ENCODE measurements around the gene NFE2L3. TPM values are rescaled to one million over a fixed set of nuclear protein-coding genes. Genes with fewer than 3 reads are reported as not detected.

NFE2L3 gene
- total and polyA plus RNA-seq, 2 of the 8 experiments (the other 6 are each of a cell fraction or from before 2014, with no cell fraction given), result 64.9 to 76.5 TPM

DNA sequence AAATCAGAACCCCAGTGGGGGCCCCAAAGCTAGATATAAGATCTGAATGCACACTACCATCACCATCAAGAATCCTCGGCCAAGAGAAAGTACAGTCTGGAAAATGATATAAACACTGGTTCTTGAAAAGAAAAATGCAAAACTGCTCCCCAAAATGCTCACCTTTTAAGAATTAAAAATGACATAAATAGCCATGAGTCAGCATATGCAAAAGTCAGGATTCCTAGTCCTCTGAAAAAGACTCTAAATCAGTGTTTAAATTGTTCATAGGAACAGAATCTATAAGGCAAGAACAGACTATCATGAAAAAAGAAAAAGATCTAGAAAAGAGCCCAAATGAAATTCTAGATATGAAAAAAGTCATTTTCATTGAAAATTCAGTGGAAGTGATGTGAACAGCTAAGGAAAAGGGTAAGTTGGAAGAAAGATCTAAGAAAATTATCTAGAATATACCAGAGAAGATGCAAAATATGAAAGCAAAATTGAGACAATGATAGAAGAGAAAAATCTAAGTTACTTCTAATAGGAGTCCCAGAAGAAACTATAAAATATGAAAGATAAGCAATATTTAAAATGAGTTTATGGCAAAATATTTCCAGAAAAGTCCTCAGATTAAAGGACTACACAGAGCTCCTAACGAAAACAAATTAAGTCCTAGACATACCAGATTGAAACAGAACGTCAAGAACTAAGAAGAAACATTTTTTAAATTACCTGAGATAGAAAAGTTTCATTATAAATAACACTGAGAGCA is 29.7 kb downstream of the NFE2L3 start:
- H3K79me1 ChIP-seq (ENCODE audit: low read depth, low read length), result peaks cover 2% of the 10 kb centered on the region; the same call in 1 of the 2 replicates
- POLR2A ChIA-PET (ENCODE audit: partially characterized antibody), result interaction anchor here (0.6 to 17.3 kb wide), 14 partner anchors 8 to 80 kb away, joined by 3 to 578 read pairs (median 6); partner anchors contain the start of genes CBX3, HNRNPA2B1 and NFE2L3
- H2AK5ac ChIP-seq (ENCODE audit: low read depth, low read length), result no peak overlapping the region
- H3K4me1 ChIP-seq (replicated peaks in 1 of 4; ENCODE audit: control insufficient read depth in 3 of 4, insufficient read depth in 4 of 4, low read length in 3 of 4), result peaks cover 0 to 5% (median 0%) of the 10 kb centered on the region in 4 experiments; a peak in 1 of 7 replicates
- H3K23ac ChIP-seq (ENCODE audit: insufficient read length), result no peak overlapping the region
- no peak overlapping the region for H4K5ac ChIP-seq (ENCODE audit: insufficient read length, low read depth, low read length)
- H3K4ac ChIP-seq (replicated peaks; ENCODE audit: insufficient read length, low read depth, low read length), result no peak overlapping the region
- H2BK120ac ChIP-seq (replicated peaks; ENCODE audit: low read depth, low read length), result no peak overlapping the region
- H2BK5ac ChIP-seq (ENCODE audit: low read depth, low read length), result no peak overlapping the region
- CTCF ChIA-PET (ENCODE audit: partially characterized antibody), result interaction anchor here (0.6 to 4.8 kb wide), 10 partner anchors 11 to 636 kb away, joined by 3 to 46 read pairs (median 6); no protein-coding TSS in a partner anchor
- peaks cover 4 to 14% (median 6%) of the 10 kb centered on the region in 4 experiments; a peak in 4 of 8 replicates for H3K36me3 ChIP-seq (ENCODE audit: control insufficient read depth in 2 of 4, insufficient read depth in 4 of 4, low read length in 3 of 4)
- no peak overlapping the region for H3K14ac ChIP-seq (ENCODE audit: insufficient read length)
- H3K27me3 ChIP-seq (replicated peaks in 1 of 4; ENCODE audit: control insufficient read depth in 3 of 4, extremely low read depth in 1 of 4, insufficient read depth in 3 of 4, low read length in 3 of 4), result no peaks in the 10 kb centered on the region
- DNase-seq (ENCODE audit: low read depth in 1 of 2, low spot score in 2 of 2), result no peak
- no peak overlapping the region for H2AFZ ChIP-seq (ENCODE audit: low read length)
- no peak overlapping the region for H4K91ac ChIP-seq (replicated peaks; ENCODE audit: insufficient read length, low read length)
- no peak overlapping the region for H4K8ac ChIP-seq (ENCODE audit: extremely low read depth, insufficient read depth, low read length)
- H3K4me2 ChIP-seq (ENCODE audit: insufficient read depth in 1 of 2, low read depth in 2 of 2, low read length in 2 of 2), result no peak overlapping the region
- H2BK12ac ChIP-seq (ENCODE audit: low read depth, low read length), result no peak overlapping the region
- peaks cover 0 to 6% of the 10 kb centered on the region in 2 experiments; a peak in 1 of 4 replicates for H3K9me3 ChIP-seq (ENCODE audit: insufficient read depth in 2 of 2, low read depth in 1 of 2, low read length in 1 of 2)
- no peaks in the 10 kb centered on the region for H3K23me2 ChIP-seq (ENCODE audit: low read depth, low read length)
- WGBS, 2 experiments (ENCODE audit: extremely low coverage in 1 of 2, insufficient coverage in 1 of 2, insufficient read length in 1 of 2, insufficient replicate concordance in 2 of 2, low coverage in 1 of 2, low lambda C conversion rate in 2 of 2, missing lambda C conversion rate in 1 of 2), result 86% methylated on average over 3 of the region's 3 CpGs; no CpG with 5 or more reads in 1 of the 2 experiments
- H3K18ac ChIP-seq (ENCODE audit: extremely low read depth, low read length), result no peak overlapping the region
- H2BK20ac ChIP-seq (ENCODE audit: low read length), result no peak overlapping the region
- H4K20me1 ChIP-seq (replicated peaks in 1 of 2; ENCODE audit: control insufficient read depth in 1 of 2, insufficient read depth in 2 of 2, low read length in 2 of 2), result peaks cover 2 to 7% of the 10 kb centered on the region in 2 experiments
- H2BK15ac ChIP-seq (ENCODE audit: low read length), result no peak overlapping the region
- no peak overlapping the region for H3K27ac ChIP-seq (ENCODE audit: low read depth, low read length)
- no peak overlapping the region for H3K4me3 ChIP-seq (ENCODE audit: extremely low read depth in 1 of 4, insufficient read depth in 2 of 4, low read depth in 3 of 4, low read length in 4 of 4)
- no peak for TF ChIP-seq EP300 (IDR thresholded peaks at IDR 0.05; ENCODE audit: borderline replicate concordance in 1 of 2, low read depth in 2 of 2, low read length in 2 of 2)
- no peak for TF ChIP-seq MAX (IDR thresholded peaks at IDR 0.05)
- 0 out of 2 replicates have a peak, but pooled peaks have one; percentile 24 for TF ChIP-seq MAFK (IDR thresholded peaks at IDR 0.05; ENCODE audit: low read depth, low read length)
- TF ChIP-seq TAF1 (IDR thresholded peaks at IDR 0.05; ENCODE audit: low read depth, low read length), result no peak
- no peak for TF ChIP-seq ATF2 (IDR thresholded peaks at IDR 0.05; ENCODE audit: low read length)
- no peak for TF ChIP-seq EZH2 (IDR thresholded peaks at IDR 0.05; ENCODE audit: low read depth, low read length, severe bottlenecking)
- no peak for TF ChIP-seq KDM5A (IDR thresholded peaks at IDR 0.05; ENCODE audit: low read length)
- H3K9ac ChIP-seq (replicated peaks in 1 of 4; ENCODE audit: extremely low read depth in 1 of 4, low read depth in 3 of 4, low read length in 3 of 4), result no peak overlapping the region
- H3K56ac ChIP-seq (replicated peaks; ENCODE audit: insufficient read length, low read depth, low read length), result no peak overlapping the region
- peaks cover 0 to 12% of the 10 kb centered on the region in 2 experiments; a peak in 2 of 4 replicates for H3K79me2 ChIP-seq (ENCODE audit: control insufficient read depth in 1 of 2, insufficient read depth in 2 of 2, low read length in 2 of 2)
- FAIRE-seq, result no peak
